Peyer's patch (tissue), 4 donors: Measurements from ENCODE around the gene KANSL3.

Source experiments
- POLR2A ChIP-seq, 2 donors: fragments of 450-650 bp; IDR thresholded peaks; one replicate each; pipeline ENCODE4 v1.5.1; 2017; ENCODE audit warnings: antibody characterized with exemption in 2 of 2, mild to moderate bottlenecking in 2 of 2, moderate library complexity in 2 of 2
- TF ChIP-seq, protein P1 (sequence below), 6 experiments: fragments of 450-650 bp in 4 of 6; fragments of 200-600 bp in 2 of 6; sonication (generic) in 1 of 6; IDR thresholded peaks; one replicate each; pipeline ENCODE4 v1.5.1; 2017 to 2019; ENCODE audit warnings: antibody characterized with exemption in 6 of 6, mild to moderate bottlenecking in 3 of 6, moderate library complexity in 1 of 6

DNA sequence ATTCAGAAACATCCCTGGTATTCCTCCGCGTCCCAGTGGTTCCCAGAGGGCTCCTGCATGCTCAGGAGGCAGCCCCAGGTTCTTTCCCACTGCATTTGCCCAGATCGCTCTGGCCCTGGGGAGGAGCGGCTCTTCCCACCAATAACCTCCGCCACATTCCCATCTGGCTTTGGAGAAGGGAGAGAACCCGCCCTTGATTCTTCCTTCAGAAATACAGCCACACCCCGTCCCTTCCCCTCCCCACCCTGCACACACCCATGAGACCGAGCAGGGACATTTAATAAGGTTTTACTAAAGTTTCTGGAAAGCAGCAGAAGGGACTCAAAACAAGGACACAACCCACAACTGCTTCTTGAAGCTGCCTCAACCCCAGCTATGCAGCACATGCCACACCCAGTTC, 79.6 kb downstream of the KANSL3 start:
- TF ChIP-seq, protein P1, sequence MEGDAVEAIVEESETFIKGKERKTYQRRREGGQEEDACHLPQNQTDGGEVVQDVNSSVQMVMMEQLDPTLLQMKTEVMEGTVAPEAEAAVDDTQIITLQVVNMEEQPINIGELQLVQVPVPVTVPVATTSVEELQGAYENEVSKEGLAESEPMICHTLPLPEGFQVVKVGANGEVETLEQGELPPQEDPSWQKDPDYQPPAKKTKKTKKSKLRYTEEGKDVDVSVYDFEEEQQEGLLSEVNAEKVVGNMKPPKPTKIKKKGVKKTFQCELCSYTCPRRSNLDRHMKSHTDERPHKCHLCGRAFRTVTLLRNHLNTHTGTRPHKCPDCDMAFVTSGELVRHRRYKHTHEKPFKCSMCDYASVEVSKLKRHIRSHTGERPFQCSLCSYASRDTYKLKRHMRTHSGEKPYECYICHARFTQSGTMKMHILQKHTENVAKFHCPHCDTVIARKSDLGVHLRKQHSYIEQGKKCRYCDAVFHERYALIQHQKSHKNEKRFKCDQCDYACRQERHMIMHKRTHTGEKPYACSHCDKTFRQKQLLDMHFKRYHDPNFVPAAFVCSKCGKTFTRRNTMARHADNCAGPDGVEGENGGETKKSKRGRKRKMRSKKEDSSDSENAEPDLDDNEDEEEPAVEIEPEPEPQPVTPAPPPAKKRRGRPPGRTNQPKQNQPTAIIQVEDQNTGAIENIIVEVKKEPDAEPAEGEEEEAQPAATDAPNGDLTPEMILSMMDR (IDR thresholded peaks at IDR 0.05): no peak
- TF ChIP-seq POLR2A (IDR thresholded peaks at IDR 0.05): no peak
